Activated T-cell treated with anti-CD3 and anti-CD28 coated beads, Interleukin-2, amount 50 U/mL, for 4 hours (primary cell): Measurements from ENCODE around the gene C10orf62. TPM values are rescaled to one million over a fixed set of nuclear protein-coding genes. Genes with fewer than 3 reads are reported as not detected.
"Not testable (repeated sequence)": the region's sequence is repeated elsewhere in the genome, so short reads cannot be mapped to it uniquely, and the experiment has no call there.

Source experiments
- ATAC-seq, 2 donors: fragments of 200-7000 bp; cut with Tn5 transposase; one replicate each; pipeline ENCODE4 v1.10.0; 2021
- DNase-seq: peaks from one replicate; pipeline ENCODE4 v3.0.0-alpha.2; 2020
- H3K27me3 Mint-ChIP-seq: one replicate; pipeline ENCODE4 v1.8.0; 2021; ENCODE audit warnings: low read depth, mixed read lengths
- H3K36me3 Mint-ChIP-seq: one replicate; pipeline ENCODE4 v1.8.0; 2022; ENCODE audit warnings: mixed read lengths; ENCODE audit not compliant: insufficient read depth
- H3K4me1 Mint-ChIP-seq: one replicate; pipeline ENCODE4 v1.8.0; 2021; ENCODE audit warnings: low read depth, mixed read lengths
- H3K4me3 Mint-ChIP-seq: one replicate; pipeline ENCODE4 v1.8.0; 2021; ENCODE audit warnings: mild to moderate bottlenecking, moderate library complexity, mixed read lengths
- H3K9me3 Mint-ChIP-seq: one replicate; pipeline ENCODE4 v1.8.0; 2021; ENCODE audit warnings: mixed read lengths
- total RNA-seq, 3 donors: library from RNA; stranded (reverse); gene quantifications; one replicate each; pipeline ENCODE4 v1.2.1, GENCODE V29; 2021

C10orf62 gene
- total RNA-seq, 3 donors from 2014 or later = not detected

- H3K9me3 Mint-ChIP-seq = not testable (repeated sequence)
Observed at GRCh38 chr10:97554336-97554735, 35.2 kb upstream of the C10orf62 start.

GRCh38 chr10:97555541-97555940 lies 34.0 kb upstream of the C10orf62 start:
- H3K4me3 Mint-ChIP-seq, ATAC-seq, H3K9me3 Mint-ChIP-seq, H3K27me3 Mint-ChIP-seq, H3K36me3 Mint-ChIP-seq, H3K4me1 Mint-ChIP-seq, DNase-seq: not testable (repeated sequence)

More at GRCh38 chr10:97554336-97554735, 35.2 kb upstream of the C10orf62 start:
- not testable (repeated sequence) for H3K4me1 Mint-ChIP-seq, H3K27me3 Mint-ChIP-seq, DNase-seq, H3K4me3 Mint-ChIP-seq, ATAC-seq, H3K36me3 Mint-ChIP-seq

GRCh38 chr10:97560731-97561381 lies 28.7 kb upstream of the C10orf62 start:
- H3K9me3 Mint-ChIP-seq, H3K4me3 Mint-ChIP-seq, ATAC-seq, DNase-seq, H3K4me1 Mint-ChIP-seq, H3K36me3 Mint-ChIP-seq, H3K27me3 Mint-ChIP-seq: not testable (repeated sequence)

GRCh38 chr10:97561386-97562077 lies 28.0 kb upstream of the C10orf62 start:
- not testable (repeated sequence) for H3K36me3 Mint-ChIP-seq, H3K4me1 Mint-ChIP-seq, H3K9me3 Mint-ChIP-seq, DNase-seq, H3K27me3 Mint-ChIP-seq, H3K4me3 Mint-ChIP-seq, ATAC-seq

- DNase-seq, H3K9me3 Mint-ChIP-seq, H3K4me3 Mint-ChIP-seq, ATAC-seq, H3K27me3 Mint-ChIP-seq, H3K36me3 Mint-ChIP-seq, H3K4me1 Mint-ChIP-seq: not testable (repeated sequence)
Observed at GRCh38 chr10:97562329-97562728, 27.2 kb upstream of the C10orf62 start.

- no peaks in the 10 kb centered on the region for H3K27me3 Mint-ChIP-seq
- no peaks in the 10 kb centered on the region for H3K4me1 Mint-ChIP-seq
- H3K9me3 Mint-ChIP-seq = no peaks in the 10 kb centered on the region
- no peaks in the 10 kb centered on the region for H3K36me3 Mint-ChIP-seq
- DNase-seq = no peak
- no peak for ATAC-seq
- no peak overlapping the region for H3K4me3 Mint-ChIP-seq
Observed at GRCh38 chr10:97563337-97563736, 26.2 kb upstream of the C10orf62 start.

- no peak for DNase-seq
- Mint-ChIP-seq H3K9me3 (no peaks in the 10 kb centered on the region), H3K36me3 (no peaks in the 10 kb centered on the region), H3K27me3 (no peaks in the 10 kb centered on the region), H3K4me3 (no peak overlapping the region), H3K4me1 (no peaks in the 10 kb centered on the region)
- ATAC-seq = no peak
Observed at GRCh38 chr10:97564776-97565175, 24.7 kb upstream of the C10orf62 start.

GRCh38 chr10:97566336-97566996 lies 23.1 kb upstream of the C10orf62 start:
- no peaks in the 10 kb centered on the region for H3K27me3 Mint-ChIP-seq
- DNase-seq = no peak
- no peak for ATAC-seq

GRCh38 chr10:97567891-97568290 lies 21.6 kb upstream of the C10orf62 start:
- Mint-ChIP-seq H3K4me1 (no peaks in the 10 kb centered on the region), H3K36me3 (no peaks in the 10 kb centered on the region), H3K27me3 (no peaks in the 10 kb centered on the region), H3K9me3 (no peaks in the 10 kb centered on the region), H3K4me3 (no peak overlapping the region)
- no peak for DNase-seq
- no peak for ATAC-seq

More at GRCh38 chr10:97566336-97566996, 23.1 kb upstream of the C10orf62 start:
- H3K36me3 Mint-ChIP-seq = no peaks in the 10 kb centered on the region
- no peak overlapping the region for H3K4me3 Mint-ChIP-seq
- H3K4me1 Mint-ChIP-seq = no peaks in the 10 kb centered on the region
- H3K9me3 Mint-ChIP-seq = no peaks in the 10 kb centered on the region

- Mint-ChIP-seq H3K4me1 (no peaks in the 10 kb centered on the region), H3K9me3 (no peaks in the 10 kb centered on the region), H3K4me3 (no peak overlapping the region), H3K36me3 (no peaks in the 10 kb centered on the region), H3K27me3 (no peaks in the 10 kb centered on the region)
- DNase-seq = no peak
- ATAC-seq = no peak
Observed at GRCh38 chr10:97570146-97570788, 19.3 kb upstream of the C10orf62 start.

GRCh38 chr10:97570789-97571471 lies 18.6 kb upstream of the C10orf62 start:
- ATAC-seq (no peak), DNase-seq (no peak)
- Mint-ChIP-seq H3K9me3 (no peaks in the 10 kb centered on the region), H3K4me1 (no peaks in the 10 kb centered on the region), H3K4me3 (no peak overlapping the region), H3K36me3 (no peaks in the 10 kb centered on the region), H3K27me3 (no peaks in the 10 kb centered on the region)

- Mint-ChIP-seq H3K4me3 (no peak overlapping the region), H3K27me3 (no peaks in the 10 kb centered on the region), H3K36me3 (no peaks in the 10 kb centered on the region), H3K9me3 (no peaks in the 10 kb centered on the region), H3K4me1 (no peaks in the 10 kb centered on the region)
- ATAC-seq (no peak), DNase-seq (no peak)
Observed at GRCh38 chr10:97571622-97572021, 17.9 kb upstream of the C10orf62 start.

- ATAC-seq = peak; percentile 70 to 78
- no peaks in the 10 kb centered on the region for H3K4me1 Mint-ChIP-seq
- DNase-seq = peak; percentile 29
- H3K27me3 Mint-ChIP-seq = no peaks in the 10 kb centered on the region
- H3K9me3 Mint-ChIP-seq = no peaks in the 10 kb centered on the region
- no peaks in the 10 kb centered on the region for H3K36me3 Mint-ChIP-seq
- no peak within 1 kb of the TSS for H3K4me3 Mint-ChIP-seq
Observed at GRCh38 chr10:97572214-97572989, 17.1 kb upstream of the C10orf62 start, which contains the start of gene ANKRD2. Gene ANKRD2 (plus strand): TSS chr10:97572779. CDS start chr10:97572789, 10 bp downstream.
